HG03039 (cell line): ENCODE results near the gene CFAP54.
"Not testable (repeated sequence)": the region's sequence is repeated elsewhere in the genome, so short reads cannot be mapped to it uniquely, and the experiment has no call there.

Experiments used
- ATAC-seq: cut with Tn5 transposase; IDR thresholded peaks from one replicate; pipeline ENCODE4 v1.9.1; 2021; ENCODE audit warnings: mild to moderate bottlenecking, moderate library complexity; ENCODE audit not compliant: unreplicated experiment

Gene CFAP54

GRCh38 chr12:96617178-96617577, 127.8 kb downstream of the CFAP54 start:
- no peak for ATAC-seq

- no peak for ATAC-seq
These were observed 133.8 kb downstream of the CFAP54 start for GRCh38 chr12:96623155-96623554.

- no peak for ATAC-seq
These were observed 134.4 kb downstream of the CFAP54 start for GRCh38 chr12:96623656-96624217.

- no peak for ATAC-seq
These were observed 146.5 kb downstream of the CFAP54 start for GRCh38 chr12:96635844-96636243.

- no peak for ATAC-seq
These were observed 147.5 kb downstream of the CFAP54 start for GRCh38 chr12:96636895-96637294.

- no peak for ATAC-seq
These were observed 159.5 kb downstream of the CFAP54 start for GRCh38 chr12:96648923-96649322.

GRCh38 chr12:96652870-96653269, 163.5 kb downstream of the CFAP54 start:
- no peak for ATAC-seq

GRCh38 chr12:96658075-96658474, 168.7 kb downstream of the CFAP54 start:
- ATAC-seq = no peak

GRCh38 chr12:96669786-96670185, 180.4 kb downstream of the CFAP54 start:
- ATAC-seq = no peak

- no peak for ATAC-seq
These were observed 181.0 kb downstream of the CFAP54 start for GRCh38 chr12:96670334-96670899.

GRCh38 chr12:96675519-96675918, 186.1 kb downstream of the CFAP54 start:
- ATAC-seq = not testable (repeated sequence)

GRCh38 chr12:96677363-96677762, 188.0 kb downstream of the CFAP54 start:
- ATAC-seq = no peak

GRCh38 chr12:96687719-96688118, 198.3 kb downstream of the CFAP54 start:
- ATAC-seq = no peak

GRCh38 chr12:96698521-96698920, 209.1 kb downstream of the CFAP54 start:
- ATAC-seq = no peak

GRCh38 chr12:96698965-96699364, 209.6 kb downstream of the CFAP54 start:
- no peak for ATAC-seq

- no peak for ATAC-seq
These were observed 212.5 kb downstream of the CFAP54 start for GRCh38 chr12:96701856-96702255.

- no peak for ATAC-seq
These were observed 220.9 kb downstream of the CFAP54 start for GRCh38 chr12:96710127-96710745.

- no peak for ATAC-seq
These were observed 222.0 kb downstream of the CFAP54 start for GRCh38 chr12:96711364-96711763.

- no peak for ATAC-seq
These were observed 224.8 kb downstream of the CFAP54 start for GRCh38 chr12:96714199-96714598.

GRCh38 chr12:96719660-96720362, 230.4 kb downstream of the CFAP54 start:
- ATAC-seq = peak; percentile 95

GRCh38 chr12:96720363-96720705, 231.0 kb downstream of the CFAP54 start:
- ATAC-seq = peak; percentile 67

- ATAC-seq = not testable (repeated sequence)
These were observed 240.1 kb downstream of the CFAP54 start for GRCh38 chr12:96729466-96729865.
